Ramos (cell line): ENCODE data around the gene NPR2.

Source experiments
- in situ Hi-C: fragments of 300-500 bp; cut with MboI; formaldehyde crosslinking; loops from one replicate; pipeline ENCODE4 v1.14.3; 2022; ENCODE audit warnings: low sequenced_read_pairs; ENCODE audit not compliant: unreplicated experiment

Gene NPR2

GRCh38 chr9:35795695-35796094 is 4.3 kb downstream of the NPR2 start:
- in situ Hi-C loops, result no loop called here

- in situ Hi-C loops, result no loop called here
Observed at GRCh38 chr9:35797311-35798109, 6.1 kb downstream of the NPR2 start.

DNA sequence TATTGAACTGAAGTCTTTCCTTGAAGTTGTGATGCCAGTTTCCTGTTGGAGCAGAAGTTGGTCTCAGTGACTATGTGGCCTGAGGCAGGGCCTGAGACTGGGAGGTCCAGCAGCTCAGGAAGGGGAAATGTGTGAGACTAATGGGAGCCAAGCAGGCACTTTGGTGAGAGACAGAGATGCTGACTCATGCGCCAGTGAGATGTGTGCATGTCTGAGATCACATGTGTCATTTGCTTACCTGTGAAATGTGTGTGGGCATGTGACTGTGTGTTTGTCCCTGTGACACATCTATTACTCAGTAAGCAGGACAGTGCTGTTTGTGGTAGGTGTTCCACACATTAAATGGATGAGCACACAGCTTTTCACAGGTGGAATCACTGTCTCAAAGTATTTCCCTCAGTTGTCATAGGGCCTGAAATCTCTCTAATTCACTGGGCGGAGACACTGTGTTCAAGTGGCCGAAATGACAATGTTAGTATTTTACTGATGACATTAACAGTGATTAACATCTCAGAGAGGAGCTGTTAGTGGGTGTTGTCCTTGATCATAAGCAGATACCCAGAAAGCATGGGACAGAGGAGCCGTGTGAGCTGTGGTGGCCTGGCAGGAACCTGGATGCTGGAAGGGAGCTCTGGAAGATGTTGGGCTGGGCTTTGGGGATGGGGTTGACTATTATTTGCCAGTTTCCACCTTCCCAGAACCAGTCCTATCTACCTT is 7.4 kb downstream of the NPR2 start:
- in situ Hi-C loops, result no loop called here

- in situ Hi-C loops, result no loop called here
Observed at GRCh38 chr9:35800530-35800929, 9.1 kb downstream of the NPR2 start.

- in situ Hi-C loops, result no loop called here
Observed at GRCh38 chr9:35801328-35802128, 10.1 kb downstream of the NPR2 start.

DNA sequence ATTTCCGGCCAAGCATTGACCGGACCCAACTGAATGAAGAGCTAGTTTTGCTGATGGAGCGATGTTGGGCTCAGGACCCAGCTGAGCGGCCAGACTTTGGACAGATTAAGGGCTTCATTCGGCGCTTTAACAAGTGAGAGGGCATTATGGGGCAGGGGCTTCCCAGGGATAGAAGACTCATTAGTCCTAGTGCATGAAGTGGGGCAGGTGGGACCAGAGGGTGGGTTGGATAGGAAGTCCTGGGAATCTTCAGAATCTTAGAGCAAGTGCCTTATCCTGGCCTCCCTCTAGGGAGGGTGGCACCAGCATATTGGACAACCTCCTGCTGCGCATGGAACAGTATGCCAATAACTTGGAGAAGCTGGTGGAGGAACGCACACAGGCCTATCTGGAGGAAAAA is 14.7 kb downstream of the NPR2 start:
- in situ Hi-C loops, result no loop called here

GRCh38 chr9:35808433-35808832 is 17.0 kb downstream of the NPR2 start:
- in situ Hi-C loops, result no loop called here

DNA sequence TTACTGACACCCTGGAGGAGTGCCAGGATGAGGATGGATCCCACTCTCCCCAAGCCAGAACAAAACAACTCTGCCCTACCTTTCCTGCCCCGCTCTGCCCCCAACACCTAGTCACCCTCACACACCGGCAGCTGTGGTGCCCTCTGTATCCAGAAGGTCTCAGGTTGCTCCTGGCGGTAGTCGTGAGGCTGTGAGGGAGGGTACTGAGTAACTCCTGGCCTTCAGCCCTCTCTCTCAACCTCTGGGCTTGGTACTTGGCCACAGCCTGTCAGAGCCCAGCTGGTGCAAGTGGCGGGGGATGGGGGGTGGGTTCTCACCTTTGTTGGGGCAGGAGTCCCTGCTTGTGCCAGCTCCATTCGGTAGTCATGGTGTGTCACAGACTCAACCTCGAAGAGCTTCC is 18.7 kb downstream of the NPR2 start:
- in situ Hi-C loops, result no loop called here

GRCh38 chr9:35811381-35812024 is 20.1 kb downstream of the NPR2 start:
- in situ Hi-C loops, result no loop called here

GRCh38 chr9:35812025-35812602 is 20.7 kb downstream of the NPR2 start, which contains the start of gene SPAG8:
SPAG8 (minus strand) TSS chr9:35812262; CDS start chr9:35812147, 115 bp downstream.
- in situ Hi-C loops, result no loop called here

DNA sequence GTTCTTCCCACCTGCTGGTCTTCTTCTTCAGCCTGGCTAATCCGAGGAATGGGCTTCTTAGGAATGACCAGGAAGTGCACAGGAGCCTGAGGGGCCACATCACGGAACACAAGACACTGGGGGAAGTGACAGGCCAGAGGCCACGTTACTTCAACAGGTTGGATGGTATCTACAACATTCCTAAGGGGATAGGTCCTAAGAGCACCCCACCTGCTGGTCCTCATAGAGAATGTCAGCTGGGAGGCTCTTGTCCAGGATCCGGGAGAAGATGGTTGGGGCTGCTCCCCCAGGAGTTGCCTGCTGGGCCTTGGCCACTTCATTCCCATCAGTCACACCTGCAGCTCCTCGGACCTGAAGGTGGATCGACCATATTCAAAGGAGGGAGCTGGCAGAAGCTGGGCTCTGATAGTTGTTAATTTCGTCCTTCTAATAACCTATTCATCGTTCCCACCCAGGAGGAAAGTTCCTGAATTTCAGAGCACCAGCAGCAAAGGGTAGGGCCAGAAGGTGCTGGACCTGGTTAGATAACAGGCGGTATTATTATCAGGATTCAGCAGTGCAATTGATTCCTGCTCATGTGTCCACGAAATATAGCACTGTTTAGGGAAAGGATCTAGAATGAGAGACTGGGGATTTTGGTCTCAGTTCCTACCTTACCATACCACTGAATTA is 22.2 kb downstream of the NPR2 start:
- in situ Hi-C loops, result no loop called here

GRCh38 chr9:35814106-35814840 is 22.9 kb downstream of the NPR2 start:
- in situ Hi-C loops, result no loop called here

GRCh38 chr9:35814841-35815543 is 23.6 kb downstream of the NPR2 start, which contains the start of gene HINT2:
HINT2 (minus strand) TSS chr9:35815042; CDS start chr9:35814979, 63 bp downstream.
- in situ Hi-C loops, result no loop called here

DNA sequence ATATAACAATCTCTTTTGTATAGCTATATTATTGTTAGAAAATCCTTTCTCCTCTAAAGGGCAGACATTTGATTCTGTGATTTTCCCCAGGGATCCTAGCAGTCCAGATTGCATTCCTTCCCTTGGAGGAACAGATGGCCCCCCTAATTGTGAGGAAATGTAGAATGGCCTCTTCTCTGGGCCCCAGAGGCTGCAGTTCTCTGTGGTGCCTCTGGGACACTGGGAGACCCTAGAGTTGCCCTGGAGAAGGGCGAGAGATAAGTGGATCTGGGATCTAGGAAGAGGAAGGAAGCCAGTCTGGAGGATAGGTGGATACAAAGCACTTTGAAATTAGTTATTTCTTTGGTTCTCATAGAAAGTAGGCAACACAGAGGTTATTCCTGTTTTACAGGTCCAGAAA is 25.3 kb downstream of the NPR2 start:
- in situ Hi-C loops, result no loop called here

DNA sequence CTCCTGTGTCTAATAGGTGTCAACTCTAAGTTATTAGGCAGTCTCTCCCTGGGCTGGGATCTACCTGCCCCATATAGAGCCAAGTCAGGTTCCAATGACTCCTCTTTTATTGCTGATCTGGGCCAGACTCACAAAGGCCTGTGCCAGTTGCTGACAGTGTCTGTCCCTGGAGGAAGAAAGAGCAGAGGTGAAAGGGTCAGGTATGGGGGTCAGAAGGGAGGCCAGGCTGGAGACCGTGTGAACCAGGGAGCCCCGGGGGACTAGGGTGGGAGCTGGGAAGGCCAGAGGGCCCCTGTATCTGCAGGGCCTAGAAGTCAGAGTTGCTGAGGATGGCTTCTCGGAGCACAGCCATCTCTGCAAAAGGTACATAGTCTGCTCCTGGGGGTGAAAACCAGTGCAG is 26.9 kb downstream of the NPR2 start:
- in situ Hi-C loops, result no loop called here

DNA sequence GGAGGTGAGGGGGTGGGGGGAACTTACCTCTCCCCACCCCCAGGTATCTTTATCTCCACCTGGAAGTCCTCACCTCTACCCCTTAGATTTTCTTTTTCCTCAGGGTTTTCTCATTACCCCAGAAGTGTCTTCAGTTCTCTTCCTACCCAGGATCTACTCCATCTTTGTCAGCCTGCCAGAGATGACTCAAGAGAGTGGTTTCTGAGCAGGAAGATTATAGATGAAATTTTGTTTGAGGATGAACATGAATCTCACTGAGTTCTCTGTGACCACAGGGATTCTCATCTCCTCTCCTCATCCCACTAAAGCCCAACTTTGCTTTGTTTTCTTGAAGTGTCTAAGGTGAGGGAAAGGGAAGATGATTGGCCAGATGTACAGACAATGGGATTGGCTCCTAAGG is 28.7 kb downstream of the NPR2 start:
- in situ Hi-C loops, result no loop called here

DNA sequence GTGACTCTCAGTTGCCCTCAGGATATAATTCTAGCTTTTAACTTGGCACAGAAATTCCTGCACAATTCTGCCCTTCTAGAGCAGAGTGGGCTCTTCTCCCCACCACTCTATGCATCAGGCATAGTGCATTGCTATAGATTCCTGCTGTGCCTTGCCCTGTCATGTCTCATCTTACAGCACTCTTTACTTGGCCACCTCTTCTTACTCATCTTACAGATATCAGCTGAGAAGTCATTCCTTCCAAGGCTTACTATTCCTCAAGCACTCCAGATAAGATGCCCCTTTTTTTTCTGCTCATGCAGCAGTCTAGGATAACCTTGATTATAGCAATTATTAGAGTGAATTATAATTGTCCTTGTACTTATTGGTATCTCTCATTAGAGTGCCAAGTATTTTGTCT is 31.5 kb downstream of the NPR2 start:
- in situ Hi-C loops, result no loop called here

DNA sequence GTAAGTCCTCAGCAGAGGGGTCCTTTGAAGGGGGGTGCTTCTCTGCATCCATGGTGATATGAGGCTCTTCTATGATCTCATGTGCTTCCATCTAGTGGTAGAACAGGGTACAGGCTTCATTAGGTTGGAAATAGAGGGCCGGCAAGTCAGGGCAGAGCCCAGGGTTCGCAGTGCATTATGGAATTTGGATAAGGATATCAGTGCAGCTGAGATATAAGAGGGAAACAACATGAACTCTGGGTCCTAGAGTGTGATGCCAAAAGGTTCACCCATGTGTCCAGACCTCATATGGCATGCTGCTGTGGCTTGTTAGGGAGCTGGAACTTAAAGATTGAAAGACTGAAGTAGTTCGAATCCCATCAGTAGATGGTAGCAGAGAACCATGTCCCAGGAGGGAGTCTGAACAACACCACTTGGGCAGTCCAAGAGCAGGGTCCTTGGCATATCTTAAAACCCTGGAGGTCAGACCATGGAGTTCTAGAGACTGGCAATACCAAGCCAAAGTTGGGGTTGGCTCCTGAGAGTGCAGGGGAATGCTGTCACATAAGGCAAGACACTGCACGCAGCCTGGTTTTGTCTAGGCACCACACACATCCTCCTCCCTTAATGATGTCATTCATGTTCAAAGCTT is 34.8 kb downstream of the NPR2 start:
- in situ Hi-C loops, result no loop called here
